Putamen (tissue), 1 donor: Measurements from ENCODE around the gene PPP1R11.
"Not testable (repeated sequence)": the region's sequence is repeated elsewhere in the genome, so short reads cannot be mapped to it uniquely, and the experiment has no call there.

Source experiments
- DNase-seq: peaks from one replicate; pipeline ENCODE4 v3.0.0-alpha.2; 2016; ENCODE audit warnings: low spot score

Gene PPP1R11

GRCh38 chr6:30066577-30067459 lies at the start of gene PPP1R11:
PPP1R11 (plus strand) TSS chr6:30067198; CDS start chr6:30067411, 213 bp downstream.
- DNase-seq, result peak; percentile 100

- DNase-seq, result no peak
These were observed 47.2 kb upstream of the PPP1R11 start for GRCh38 chr6:30019819-30020218.

GRCh38 chr6:30020626-30021025 lies 46.4 kb upstream of the PPP1R11 start:
- DNase-seq, result no peak

GRCh38 chr6:30022189-30022588 lies 44.8 kb upstream of the PPP1R11 start:
- no peak for DNase-seq

- not testable (repeated sequence) for DNase-seq
These were observed 44.3 kb upstream of the PPP1R11 start for GRCh38 chr6:30022712-30023111.

GRCh38 chr6:30025186-30025585 lies 41.8 kb upstream of the PPP1R11 start:
- DNase-seq, result no peak

- DNase-seq, result no peak
These were observed 37.4 kb upstream of the PPP1R11 start for GRCh38 chr6:30029588-30029987.

- no peak for DNase-seq
These were observed 35.6 kb upstream of the PPP1R11 start for GRCh38 chr6:30031381-30031780.

GRCh38 chr6:30033440-30033839 lies 33.6 kb upstream of the PPP1R11 start:
- not testable (repeated sequence) for DNase-seq

GRCh38 chr6:30035784-30036183 lies 31.2 kb upstream of the PPP1R11 start:
- DNase-seq, result no peak

- no peak for DNase-seq
These were observed 29.7 kb upstream of the PPP1R11 start for GRCh38 chr6:30037182-30037788.

GRCh38 chr6:30041221-30041620 lies 25.8 kb upstream of the PPP1R11 start:
- no peak for DNase-seq

GRCh38 chr6:30041821-30042220 lies 25.2 kb upstream of the PPP1R11 start:
- no peak for DNase-seq

GRCh38 chr6:30042476-30042875 lies 24.5 kb upstream of the PPP1R11 start:
- no peak for DNase-seq

GRCh38 chr6:30042914-30043313 lies 24.1 kb upstream of the PPP1R11 start:
- no peak for DNase-seq

- no peak for DNase-seq
These were observed 23.3 kb upstream of the PPP1R11 start for GRCh38 chr6:30043744-30044143.

- DNase-seq, result no peak
These were observed 22.4 kb upstream of the PPP1R11 start for GRCh38 chr6:30044630-30045029.

GRCh38 chr6:30047220-30047619 lies 19.8 kb upstream of the PPP1R11 start:
- no peak for DNase-seq

- DNase-seq, result no peak
These were observed 13.3 kb upstream of the PPP1R11 start for GRCh38 chr6:30053682-30054081.

- no peak for DNase-seq
These were observed 11.5 kb upstream of the PPP1R11 start for GRCh38 chr6:30055513-30055912.

GRCh38 chr6:30060606-30061091 lies 6.3 kb upstream of the PPP1R11 start:
- DNase-seq, result no peak

- peak; percentile 96 for DNase-seq
These were observed 5.7 kb upstream of the PPP1R11 start, which contains the start of gene POLR1H for GRCh38 chr6:30061092-30061857. POLR1H (plus strand) TSS chr6:30061265; CDS start chr6:30061525, 260 bp downstream.
